Body of pancreas (tissue), 4 donors: ENCODE measurements around the gene SEPHS1. TPM values are rescaled to one million over a fixed set of nuclear protein-coding genes. Genes with fewer than 3 reads are reported as not detected.
A peak's percentile ranks its signal among the peaks of the same experiment; 100 is the strongest.

Experiments used
- ATAC-seq: fragments of 150-250 bp; one replicate; pipeline ENCODE4 v1.9.1; 2016
- DNase-seq, 4 donors: peaks; one replicate each; pipeline ENCODE4 v3.0.0-alpha.2; 2019
- H3K27ac ChIP-seq, 4 donors: fragments of 200-600 bp; sonication (generic); 1 replicate in 3 of 4; 2 replicates in 1 of 4; pipeline versions ENCODE4 v1.5.1 to v1.6.1; 2016 to 2019; ENCODE audit warnings: mild to moderate bottlenecking in 1 of 4, mixed read lengths in 1 of 4, moderate library complexity in 1 of 4
- H3K27me3 ChIP-seq, 2 donors: fragments of 200-600 bp; sonication (generic); one replicate each; pipeline ENCODE4 v1.6.0; 2016; ENCODE audit warnings: mild to moderate bottlenecking in 1 of 2
- H3K36me3 ChIP-seq, 2 donors: fragments of 200-600 bp; sonication (generic); replicated peaks in 1 of 2; 2 replicates each; pipeline ENCODE4 v1.5.1; 2016; ENCODE audit warnings: low read depth in 2 of 2; ENCODE audit not compliant: insufficient read depth in 1 of 2
- H3K4me1 ChIP-seq: fragments of 200-600 bp; sonication (generic); one replicate; pipeline ENCODE4 v1.6.0; 2016
- H3K4me3 ChIP-seq, 2 donors: fragments of 200-600 bp; sonication (generic); 1 replicate in 1 of 2; 2 replicates in 1 of 2; pipeline ENCODE4 v1.5.1; 2016 to 2019
- H3K9me3 ChIP-seq, 3 donors: fragments of 200-600 bp; sonication (generic); 1 replicate in 2 of 3; 2 replicates in 1 of 3; pipeline ENCODE4 v1.5.1; 2016
- CTCF ChIP-seq, 7 experiments: fragments of 450-650 bp in 4 of 7; fragments of 200-600 bp in 3 of 7; sonication (generic) in 3 of 7; IDR thresholded peaks; one replicate each; pipeline ENCODE4 v1.5.1; 2016 to 2019; ENCODE audit warnings: antibody characterized with exemption in 7 of 7
- POLR2A ChIP-seq, 3 donors: fragments of 450-650 bp; IDR thresholded peaks; one replicate each; pipeline ENCODE4 v1.6.1; 2016; ENCODE audit warnings: antibody characterized with exemption in 3 of 3, mild to moderate bottlenecking in 2 of 3
- WGBS, 2 donors: methylation state at CpG; one replicate each; pipeline ENCODE4 v1.1.5; 2017; 5-methylcytosine and 5-hydroxymethylcytosine counted together
- intact Hi-C: fragments of 100-400 bp; cut with DNase I; formaldehyde crosslinking; loops from one replicate; pipeline ENCODE4 v1.15.1; 2023
- total RNA-seq, 2 donors: library from RNA; depleted of rRNA; stranded (reverse); fragments of >200 nt; gene quantifications; one replicate each; pipeline ENCODE4 v1.1.0, GENCODE V29; 2016

SEPHS1 gene
- total RNA-seq, 2 donors from 2014 or later, result 17.6 to 21.8 TPM

GRCh38 chr10:13375791-13376190 is 27.7 kb upstream of the SEPHS1 start:
- TF ChIP-seq CTCF (IDR thresholded peaks at IDR 0.05), result no peak
- no peak for TF ChIP-seq POLR2A (IDR thresholded peaks at IDR 0.05)
- no peak overlapping the region for H3K4me3 ChIP-seq
- H3K4me1 ChIP-seq, result no peaks in the 10 kb centered on the region
- H3K27ac ChIP-seq, result no peak overlapping the region
- H3K9me3 ChIP-seq, result no peaks in the 10 kb centered on the region
- WGBS, 2 donors, result 70 to 87% methylated on average over 2 of the region's 2 CpGs
- intact Hi-C loops, result no loop called here
- no peaks in the 10 kb centered on the region for H3K36me3 ChIP-seq
- no peaks in the 10 kb centered on the region for H3K27me3 ChIP-seq
- ATAC-seq (no peak), DNase-seq (no peak)

- Histone ChIP-seq H3K27ac (no peak overlapping the region), H3K4me1 (no peaks in the 10 kb centered on the region), H3K4me3 (no peak overlapping the region), H3K9me3 (no peaks in the 10 kb centered on the region), H3K27me3 (no peaks in the 10 kb centered on the region), H3K36me3 (no peaks in the 10 kb centered on the region)
- intact Hi-C loops, result loop anchor here (5.0 kb wide), 1 partner anchor 69 kb away; no protein-coding TSS in a partner anchor
- ATAC-seq (no peak), DNase-seq (no peak)
- TF ChIP-seq CTCF (IDR thresholded peaks at IDR 0.05), result no peak
- TF ChIP-seq POLR2A (IDR thresholded peaks at IDR 0.05), result no peak
- 70 to 87% methylated on average over 2 of the region's 2 CpGs for WGBS, 2 donors
Measured at GRCh38 chr10:13373644-13374043, 25.6 kb upstream of the SEPHS1 start.

- Histone ChIP-seq H3K36me3 (no peaks in the 10 kb centered on the region), H3K4me1 (no peaks in the 10 kb centered on the region), H3K9me3 (no peaks in the 10 kb centered on the region), H3K27me3 (no peaks in the 10 kb centered on the region), H3K27ac (no peak overlapping the region), H3K4me3 (no peak overlapping the region)
- DNase-seq (no peak), ATAC-seq (no peak)
- intact Hi-C loops, result loop anchor here (5.0 kb wide), 1 partner anchor 70 kb away; no protein-coding TSS in a partner anchor
- TF ChIP-seq CTCF (IDR thresholded peaks at IDR 0.05), result no peak
- no peak for TF ChIP-seq POLR2A (IDR thresholded peaks at IDR 0.05)
- WGBS, 2 donors, result 67 to 82% methylated on average over 5 of the region's 5 CpGs
Measured at GRCh38 chr10:13372524-13372923, 24.4 kb upstream of the SEPHS1 start.

- H3K27ac ChIP-seq, result no peak overlapping the region
- no peaks in the 10 kb centered on the region for H3K27me3 ChIP-seq
- H3K9me3 ChIP-seq, result no peaks in the 10 kb centered on the region
- no peaks in the 10 kb centered on the region for H3K36me3 ChIP-seq
- peak; percentile 98 for ATAC-seq
- WGBS, 2 donors, result 23 to 29% methylated on average over 5 to 6 of the region's 6 CpGs
- H3K4me1 ChIP-seq, result no peaks in the 10 kb centered on the region
- DNase-seq, result peak; percentile 73 to 82 (median 79)
- peak; percentile 80 to 96 (median 94) for TF ChIP-seq CTCF (IDR thresholded peaks at IDR 0.05)
- TF ChIP-seq POLR2A (IDR thresholded peaks at IDR 0.05), result no peak
- no peak overlapping the region for H3K4me3 ChIP-seq
- intact Hi-C loops, result loop anchor here (5.0 kb wide), 1 partner anchor 70 kb away; no protein-coding TSS in a partner anchor
Measured at GRCh38 chr10:13371897-13372470, 23.9 kb upstream of the SEPHS1 start.

- Histone ChIP-seq H3K4me3 (no peak overlapping the region), H3K27me3 (no peaks in the 10 kb centered on the region), H3K4me1 (no peaks in the 10 kb centered on the region), H3K27ac (no peak overlapping the region), H3K9me3 (no peaks in the 10 kb centered on the region), H3K36me3 (no peaks in the 10 kb centered on the region)
- TF ChIP-seq POLR2A (IDR thresholded peaks at IDR 0.05), result no peak
- TF ChIP-seq CTCF (IDR thresholded peaks at IDR 0.05), result no peak
- intact Hi-C loops, result no loop called here
- WGBS, 2 donors, result 79 to 88% methylated on average over 4 of the region's 4 CpGs
- ATAC-seq, result no peak
- no peak for DNase-seq
Measured at GRCh38 chr10:13366891-13367290, 18.8 kb upstream of the SEPHS1 start.
